DMS53 treated with DMSO at 0.1 percent for 48 hours (cell line): Measurements from ENCODE around the gene GID8.

Source experiments
- DNase-seq: peaks from one replicate; lab custom pipeline; 2025; ENCODE audit not compliant: unreplicated experiment; lab: John Stamatoyannopoulos, UW

Gene GID8

GRCh38 chr20:62982124-62983075 lies 44.5 kb downstream of the GID8 start:
- DNase-seq = no peak

GRCh38 chr20:62983210-62983609 lies 45.3 kb downstream of the GID8 start:
- DNase-seq = no peak

- no peak for DNase-seq
Measured at GRCh38 chr20:62984666-62985443, 46.9 kb downstream of the GID8 start.

- no peak for DNase-seq
Measured at GRCh38 chr20:62985444-62985778, 47.5 kb downstream of the GID8 start.

GRCh38 chr20:62986257-62986800 lies 48.4 kb downstream of the GID8 start:
- no peak for DNase-seq

GRCh38 chr20:62987114-62987513 lies 49.2 kb downstream of the GID8 start:
- no peak for DNase-seq

GRCh38 chr20:62989201-62989601 lies 51.3 kb downstream of the GID8 start:
- no peak for DNase-seq

- no peak for DNase-seq
Measured at GRCh38 chr20:62990306-62990825, 52.4 kb downstream of the GID8 start.

GRCh38 chr20:62991196-62991807 lies 53.4 kb downstream of the GID8 start:
- no peak for DNase-seq

- DNase-seq = no peak
Measured at GRCh38 chr20:62991863-62992262, 53.9 kb downstream of the GID8 start.

GRCh38 chr20:62993856-62994494 lies 56.0 kb downstream of the GID8 start:
- no peak for DNase-seq

GRCh38 chr20:62994869-62995281 lies 56.9 kb downstream of the GID8 start:
- no peak for DNase-seq

- no peak for DNase-seq
Measured at GRCh38 chr20:62995481-62995880, 57.5 kb downstream of the GID8 start.

- DNase-seq = no peak
Measured at GRCh38 chr20:62995898-62996595, 58.1 kb downstream of the GID8 start.

- no peak for DNase-seq
Measured at GRCh38 chr20:62996596-62996982, 58.6 kb downstream of the GID8 start.

GRCh38 chr20:62997417-62998035 lies 59.6 kb downstream of the GID8 start:
- DNase-seq = no peak
